Esophagus squamous epithelium (tissue), 5 donors: ENCODE data around the gene SGK1. TPM values are rescaled to one million over a fixed set of nuclear protein-coding genes. Genes with fewer than 3 reads are reported as not detected.

Experiments used
- DNase-seq: peaks from one replicate; lab custom pipeline; 2025; lab: John Stamatoyannopoulos, UW
- H3K27ac ChIP-seq, 4 donors: fragments of 200-600 bp; sonication (generic); one replicate each; pipeline ENCODE4 v1.5.1; 2016 to 2019; ENCODE audit warnings: mild to moderate bottlenecking in 1 of 4
- H3K27me3 ChIP-seq, 4 donors: fragments of 200-600 bp; sonication (generic); 1 replicate in 3 of 4; 2 replicates in 1 of 4; pipeline versions ENCODE4 v1.5.1 to v1.6.0; 2017 to 2021; ENCODE audit warnings: antibody characterized with exemption in 1 of 4
- H3K36me3 ChIP-seq, 3 donors: fragments of 200-600 bp; sonication (generic); one replicate each; pipeline ENCODE4 v1.5.1; 2016 to 2019
- H3K4me1 ChIP-seq, 3 donors: fragments of 200-600 bp; sonication (generic); one replicate each; pipeline ENCODE4 v1.5.1; 2017 to 2019
- H3K4me3 ChIP-seq, 4 donors: fragments of 200-600 bp; sonication (generic); 1 replicate in 3 of 4; 2 replicates in 1 of 4; pipeline ENCODE4 v1.5.1; 2016 to 2019; ENCODE audit warnings: mild to moderate bottlenecking in 2 of 4, moderate library complexity in 1 of 4
- H3K9me3 ChIP-seq, 3 donors: fragments of 200-600 bp; sonication (generic); one replicate each; pipeline ENCODE4 v1.5.1; 2016 to 2019
- POLR2A ChIP-seq, 4 donors: fragments of 450-650 bp; IDR thresholded peaks; one replicate each; pipeline ENCODE4 v1.6.1; 2017; ENCODE audit warnings: antibody characterized with exemption in 4 of 4, mild to moderate bottlenecking in 4 of 4, moderate library complexity in 3 of 4
- WGBS, 2 donors: methylation state at CpG; one replicate each; pipeline ENCODE4 v1.1.5; 2018; 5-methylcytosine and 5-hydroxymethylcytosine counted together
- intact Hi-C: fragments of 100-400 bp; cut with DNase I; formaldehyde crosslinking; loops from one replicate; pipeline ENCODE4 v1.15.0; 2022
- total RNA-seq, 4 donors: library from RNA; depleted of rRNA; stranded (reverse); fragments of >200 nt; gene quantifications; one replicate each; pipeline ENCODE4 v1.1.0, GENCODE V29; 2016
- TF ChIP-seq, protein P1 (sequence below), 6 experiments: fragments of 450-650 bp in 4 of 6; fragments of 200-600 bp in 2 of 6; sonication (generic) in 2 of 6; IDR thresholded peaks; one replicate each; pipeline ENCODE4 v1.5.1; 2016 to 2019; ENCODE audit warnings: antibody characterized with exemption in 6 of 6, mild to moderate bottlenecking in 4 of 6, moderate library complexity in 4 of 6
- donor health status: DM: yes; HTN: yes; CAD: no.

SGK1 gene
- total RNA-seq, 4 donors from 2014 or later = 93.8 to 170 (median 154) TPM

DNA sequence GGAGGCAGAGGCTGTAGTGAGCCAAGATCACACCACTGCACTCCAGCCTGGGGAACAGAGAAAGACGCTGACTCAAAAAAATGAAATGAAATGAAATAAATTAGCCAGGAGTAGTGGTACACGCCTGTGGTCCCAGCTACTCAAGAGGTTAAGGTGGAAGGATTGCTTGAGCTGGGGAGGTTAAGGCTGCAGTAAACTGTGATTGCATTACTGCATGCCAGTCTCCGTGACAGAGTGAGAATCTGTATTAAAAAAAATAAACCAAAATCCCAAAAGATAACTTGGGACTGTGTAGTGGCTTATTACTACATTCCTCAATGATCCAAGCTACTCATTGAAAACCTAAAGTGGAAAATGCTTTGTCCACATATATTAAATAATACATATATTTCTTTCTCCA, 87.0 kb downstream of the SGK1 start:
- H3K4me1 ChIP-seq = peaks cover 0 to 15% (median 3%) of the 10 kb centered on the region in 3 donors
- H3K36me3 ChIP-seq = no peaks in the 10 kb centered on the region
- H3K27ac ChIP-seq = no peak overlapping the region
- no peaks in the 10 kb centered on the region for H3K27me3 ChIP-seq
- WGBS, 2 donors = 82 to 95% methylated on average over 3 of the region's 3 CpGs
- no peaks in the 10 kb centered on the region for H3K9me3 ChIP-seq
- intact Hi-C loops = no loop called here
- H3K4me3 ChIP-seq = no peak overlapping the region
- DNase-seq = no peak
- TF ChIP-seq, protein P1, sequence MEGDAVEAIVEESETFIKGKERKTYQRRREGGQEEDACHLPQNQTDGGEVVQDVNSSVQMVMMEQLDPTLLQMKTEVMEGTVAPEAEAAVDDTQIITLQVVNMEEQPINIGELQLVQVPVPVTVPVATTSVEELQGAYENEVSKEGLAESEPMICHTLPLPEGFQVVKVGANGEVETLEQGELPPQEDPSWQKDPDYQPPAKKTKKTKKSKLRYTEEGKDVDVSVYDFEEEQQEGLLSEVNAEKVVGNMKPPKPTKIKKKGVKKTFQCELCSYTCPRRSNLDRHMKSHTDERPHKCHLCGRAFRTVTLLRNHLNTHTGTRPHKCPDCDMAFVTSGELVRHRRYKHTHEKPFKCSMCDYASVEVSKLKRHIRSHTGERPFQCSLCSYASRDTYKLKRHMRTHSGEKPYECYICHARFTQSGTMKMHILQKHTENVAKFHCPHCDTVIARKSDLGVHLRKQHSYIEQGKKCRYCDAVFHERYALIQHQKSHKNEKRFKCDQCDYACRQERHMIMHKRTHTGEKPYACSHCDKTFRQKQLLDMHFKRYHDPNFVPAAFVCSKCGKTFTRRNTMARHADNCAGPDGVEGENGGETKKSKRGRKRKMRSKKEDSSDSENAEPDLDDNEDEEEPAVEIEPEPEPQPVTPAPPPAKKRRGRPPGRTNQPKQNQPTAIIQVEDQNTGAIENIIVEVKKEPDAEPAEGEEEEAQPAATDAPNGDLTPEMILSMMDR (IDR thresholded peaks at IDR 0.05) = no peak
- no peak for TF ChIP-seq POLR2A (IDR thresholded peaks at IDR 0.05)

DNA sequence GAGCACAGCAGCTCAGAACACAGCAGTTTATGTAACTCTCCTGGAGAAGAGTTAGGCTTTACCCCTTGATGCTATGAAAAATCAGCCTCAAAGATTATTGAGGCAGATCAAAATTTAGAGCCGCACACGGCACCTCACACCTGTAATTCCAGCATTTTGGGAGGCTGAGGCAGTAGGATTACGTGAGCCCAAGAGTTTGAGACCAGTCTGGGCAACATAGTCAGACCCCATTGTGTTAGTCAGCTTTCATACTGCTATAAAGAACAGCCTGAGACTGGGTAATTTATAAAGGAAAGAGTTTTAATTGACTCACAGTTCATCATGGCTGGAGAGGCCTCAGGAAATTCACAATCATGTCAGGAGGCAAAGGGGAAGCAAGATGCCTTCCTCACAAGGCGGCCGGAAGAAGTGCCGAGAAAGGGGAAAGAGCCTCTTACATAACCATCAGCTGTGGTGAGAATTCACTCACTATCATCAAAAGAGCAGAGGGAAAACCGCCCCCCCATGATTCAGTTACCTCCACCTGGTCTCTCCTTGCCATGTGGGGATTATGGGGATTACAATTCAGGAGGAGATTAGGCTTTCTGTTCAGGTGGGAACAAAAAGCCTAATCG, 87.7 kb downstream of the SGK1 start:
- intact Hi-C loops = no loop called here
- Histone ChIP-seq H3K36me3 (no peaks in the 10 kb centered on the region), H3K4me1 (peaks cover 0 to 8% (median 0%) of the 10 kb centered on the region in 3 donors), H3K4me3 (no peak overlapping the region), H3K27me3 (no peaks in the 10 kb centered on the region), H3K9me3 (no peaks in the 10 kb centered on the region), H3K27ac (peak overlapping the region in 1 of 4 donors; percentile 22)
- DNase-seq = no peak
- TF ChIP-seq POLR2A (IDR thresholded peaks at IDR 0.05) = no peak
- TF ChIP-seq, protein P1 (IDR thresholded peaks at IDR 0.05) = no peak
- WGBS, 2 donors = 58 to 64% methylated on average over 7 to 8 of the region's 8 CpGs

DNA sequence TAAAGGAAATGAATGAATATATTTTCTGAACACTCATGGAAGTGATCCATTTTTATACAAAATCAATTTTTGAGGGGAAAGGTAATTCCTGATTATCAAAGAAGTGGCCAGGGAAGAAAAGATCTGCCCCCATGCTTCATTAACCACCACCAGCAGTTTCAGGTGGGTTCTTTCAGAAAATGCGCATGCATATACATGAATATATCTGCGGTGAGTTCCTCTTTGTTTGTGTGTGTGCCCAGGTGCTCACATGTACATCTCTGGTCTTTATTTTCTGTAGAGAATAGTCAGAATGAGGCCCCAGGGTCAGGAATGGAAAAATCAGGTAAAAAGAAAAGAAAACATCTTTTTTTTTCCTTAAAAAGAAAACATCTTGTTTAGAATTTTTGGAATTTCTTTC, 88.4 kb downstream of the SGK1 start:
- TF ChIP-seq, protein P1 (IDR thresholded peaks at IDR 0.05) = no peak
- TF ChIP-seq POLR2A (IDR thresholded peaks at IDR 0.05) = no peak
- Histone ChIP-seq H3K9me3 (no peaks in the 10 kb centered on the region), H3K4me1 (peaks cover 0 to 6% (median 0%) of the 10 kb centered on the region in 3 donors), H3K27me3 (no peaks in the 10 kb centered on the region), H3K4me3 (no peak overlapping the region), H3K27ac (no peak overlapping the region), H3K36me3 (no peaks in the 10 kb centered on the region)
- DNase-seq = no peak
- WGBS, 2 donors = 71 to 74% methylated on average over 2 of the region's 2 CpGs
- intact Hi-C loops = no loop called here

DNA sequence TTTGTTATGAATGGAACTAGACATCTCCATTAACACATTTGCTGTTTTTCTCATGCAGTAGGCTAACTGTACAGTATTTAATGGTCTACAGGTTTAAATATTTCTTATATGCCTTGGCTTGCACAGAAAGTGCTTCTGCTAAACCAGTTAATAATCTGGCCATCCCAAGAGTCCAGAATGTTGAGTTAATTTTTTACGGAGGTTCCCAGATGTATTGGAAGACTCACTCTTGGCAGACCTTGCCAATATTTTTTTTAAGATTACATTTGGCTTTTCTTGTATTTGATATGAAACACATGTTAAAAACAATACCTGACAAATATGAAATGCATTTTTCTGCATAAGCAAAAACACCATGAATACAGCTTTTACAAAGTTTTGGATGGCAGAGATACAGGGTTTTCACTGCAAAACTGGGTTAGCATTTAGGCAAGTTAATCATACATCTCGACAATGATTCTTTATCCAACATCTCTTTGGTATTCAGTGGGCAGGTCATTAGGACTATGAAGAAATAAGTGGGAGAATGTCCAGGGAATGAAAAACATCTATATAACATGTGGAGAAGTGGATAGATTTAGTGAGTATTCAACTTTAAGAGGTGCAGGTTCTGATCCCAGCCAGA, 94.0 kb downstream of the SGK1 start:
- intact Hi-C loops = no loop called here

DNA sequence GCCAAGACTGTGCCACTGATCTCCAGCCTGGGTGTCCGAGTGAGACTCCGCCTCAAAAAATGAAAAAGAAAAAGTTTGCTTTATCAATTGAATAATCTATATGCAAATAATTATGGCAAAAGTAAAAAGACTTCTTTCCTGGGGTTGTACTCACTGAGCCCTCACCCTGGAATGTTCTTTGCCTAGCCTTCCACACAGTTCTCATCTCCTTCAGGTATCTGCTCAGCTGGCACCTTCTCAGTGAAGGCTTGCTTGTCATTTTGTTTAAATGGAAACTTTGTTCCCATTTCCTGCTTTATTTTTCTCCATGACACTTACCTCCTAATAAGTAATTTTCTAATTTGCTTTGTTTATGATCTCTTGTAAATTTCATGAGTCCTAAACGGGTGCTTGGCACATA, 96.7 kb downstream of the SGK1 start:
- Histone ChIP-seq H3K27ac (peak overlapping the region in 1 of 4 donors; percentile 11), H3K4me1 (peaks cover 0 to 26% (median 5%) of the 10 kb centered on the region in 3 donors), H3K36me3 (no peaks in the 10 kb centered on the region), H3K9me3 (no peaks in the 10 kb centered on the region), H3K4me3 (no peak overlapping the region), H3K27me3 (no peaks in the 10 kb centered on the region)
- no peak for DNase-seq
- WGBS, 2 donors = 72 to 77% methylated on average over 3 of the region's 3 CpGs
- TF ChIP-seq POLR2A (IDR thresholded peaks at IDR 0.05) = no peak
- TF ChIP-seq, protein P1 (IDR thresholded peaks at IDR 0.05) = no peak
- intact Hi-C loops = no loop called here

More for the DNA sequence above, 94.0 kb downstream of the SGK1 start:
- H3K4me3 ChIP-seq = no peak overlapping the region
- no peak for DNase-seq
- H3K27me3 ChIP-seq = no peaks in the 10 kb centered on the region
- no peaks in the 10 kb centered on the region for H3K9me3 ChIP-seq
- no peaks in the 10 kb centered on the region for H3K36me3 ChIP-seq
- no peak overlapping the region for H3K27ac ChIP-seq
- 58 to 60% methylated on average over 2 of the region's 2 CpGs for WGBS, 2 donors
- H3K4me1 ChIP-seq = peaks cover 0 to 15% (median 2%) of the 10 kb centered on the region in 3 donors
- TF ChIP-seq, protein P1 (IDR thresholded peaks at IDR 0.05) = no peak
- no peak for TF ChIP-seq POLR2A (IDR thresholded peaks at IDR 0.05)
